GM19438 (cell line): Measurements from ENCODE around the gene WIPI1.
A peak's percentile ranks its signal among the peaks of the same experiment; 100 is the strongest.

Source experiments
- ATAC-seq: cut with Tn5 transposase; IDR thresholded peaks from one replicate; pipeline ENCODE4 v1.9.1; 2021; ENCODE audit warnings: low read depth; ENCODE audit not compliant: unreplicated experiment

Gene WIPI1

DNA sequence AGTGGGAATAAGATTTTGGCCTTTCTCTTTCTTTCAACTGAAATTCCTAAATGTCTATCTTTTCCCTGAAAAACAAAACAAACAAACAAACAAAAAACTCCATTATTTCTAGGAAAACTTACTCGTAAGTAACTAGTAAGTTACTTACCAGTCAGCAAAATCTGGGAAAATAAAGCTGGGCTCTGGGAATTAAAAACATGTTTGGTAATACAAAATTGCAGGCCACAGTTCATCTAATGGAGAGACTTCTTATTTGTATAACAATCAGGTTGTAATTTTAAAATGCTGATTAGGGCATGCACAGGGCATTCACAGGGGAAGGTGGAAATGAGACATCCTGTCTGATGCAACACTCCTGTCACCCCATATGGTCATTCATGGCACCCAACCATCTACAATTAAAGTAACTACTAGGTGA, 3.8 kb upstream of the WIPI1 start:
- no peak for ATAC-seq

DNA sequence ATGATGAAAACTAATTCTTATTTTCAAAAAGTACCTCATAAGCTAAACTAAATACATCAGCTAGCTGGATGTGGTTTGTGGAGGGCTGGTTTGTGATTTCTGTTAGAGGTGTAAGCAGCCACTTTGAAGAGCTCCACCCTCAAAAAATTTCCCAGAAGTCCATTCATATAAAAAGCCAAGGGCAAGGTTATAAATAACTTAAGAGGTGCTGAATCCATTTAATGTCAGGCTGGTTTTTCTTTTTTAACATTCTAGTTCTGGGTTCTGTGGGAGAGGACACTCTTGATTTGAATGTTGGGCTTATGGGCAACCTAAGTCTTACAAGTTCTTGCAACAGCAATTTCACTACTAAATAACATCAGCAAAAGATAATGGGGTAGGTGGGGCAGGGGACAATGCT, 3.4 kb upstream of the WIPI1 start:
- ATAC-seq: no peak

- ATAC-seq: no peak
Measured at GRCh38 chr17:68460146-68460545, 2.9 kb upstream of the WIPI1 start.

- ATAC-seq: no peak
Measured at GRCh38 chr17:68459037-68459639, 1.8 kb upstream of the WIPI1 start.

GRCh38 chr17:68458260-68459036, 1.2 kb upstream of the WIPI1 start:
- no peak for ATAC-seq

DNA sequence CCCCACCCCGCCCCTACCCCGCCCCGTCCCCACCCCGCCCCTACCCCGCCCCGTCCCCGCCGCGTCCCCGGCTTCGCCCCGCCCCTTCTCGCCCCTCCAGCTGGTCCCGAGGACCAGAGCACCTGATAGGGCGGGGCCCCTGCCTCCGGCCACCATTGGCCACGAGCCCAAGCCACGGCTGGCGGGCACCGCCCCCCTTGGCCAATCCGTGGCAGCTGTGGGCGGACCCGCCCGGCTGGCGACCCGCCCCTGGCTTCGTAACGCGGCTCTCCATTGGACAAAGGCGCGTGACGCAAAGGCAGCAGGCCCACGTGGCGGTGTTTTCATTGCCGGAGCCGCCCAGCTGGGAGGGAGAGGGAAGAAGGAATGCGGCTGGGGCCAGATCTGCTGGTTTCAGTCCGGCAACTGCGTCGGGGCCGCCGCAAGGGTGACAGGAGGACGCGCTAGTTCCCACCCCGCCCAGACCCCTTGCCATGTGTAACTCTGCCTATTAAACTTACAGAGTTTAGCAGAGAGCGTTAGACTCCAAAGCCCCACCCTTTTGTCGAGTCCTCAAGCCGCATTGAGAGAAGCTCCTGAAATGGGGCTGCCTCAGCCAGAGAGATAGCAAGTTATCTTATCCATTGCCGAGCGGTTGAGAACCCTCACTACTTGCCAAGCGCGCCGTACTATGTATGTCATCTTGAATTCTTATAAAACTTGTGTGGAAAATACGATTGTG, 403 bp upstream of the WIPI1 start:
- peak; percentile 73 for ATAC-seq

- ATAC-seq: no peak
Measured at GRCh38 chr17:68456339-68457167, 743 bp downstream of the WIPI1 start.

DNA sequence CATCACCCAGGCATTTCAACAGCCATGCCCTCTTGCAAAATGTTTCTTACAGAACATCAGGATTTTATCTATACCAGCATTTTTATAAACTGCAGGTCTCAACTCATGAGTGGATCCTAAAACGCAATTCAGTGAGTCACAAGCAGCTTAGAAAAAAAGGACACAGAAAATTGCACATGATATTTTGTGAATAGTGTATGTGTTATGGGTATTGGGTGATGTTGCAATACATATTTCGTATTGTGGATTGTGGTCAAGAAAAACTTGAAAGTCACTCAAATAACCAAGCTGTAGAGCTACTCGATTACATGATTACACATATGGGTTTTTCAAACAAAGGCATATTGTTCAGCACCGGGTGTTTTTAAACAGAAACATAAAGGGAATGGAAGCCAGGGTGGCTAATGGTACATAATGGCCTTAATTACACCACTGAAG, 1.4 kb downstream of the WIPI1 start:
- no peak for ATAC-seq

GRCh38 chr17:68453991-68454665, 3.2 kb downstream of the WIPI1 start:
- no peak for ATAC-seq

DNA sequence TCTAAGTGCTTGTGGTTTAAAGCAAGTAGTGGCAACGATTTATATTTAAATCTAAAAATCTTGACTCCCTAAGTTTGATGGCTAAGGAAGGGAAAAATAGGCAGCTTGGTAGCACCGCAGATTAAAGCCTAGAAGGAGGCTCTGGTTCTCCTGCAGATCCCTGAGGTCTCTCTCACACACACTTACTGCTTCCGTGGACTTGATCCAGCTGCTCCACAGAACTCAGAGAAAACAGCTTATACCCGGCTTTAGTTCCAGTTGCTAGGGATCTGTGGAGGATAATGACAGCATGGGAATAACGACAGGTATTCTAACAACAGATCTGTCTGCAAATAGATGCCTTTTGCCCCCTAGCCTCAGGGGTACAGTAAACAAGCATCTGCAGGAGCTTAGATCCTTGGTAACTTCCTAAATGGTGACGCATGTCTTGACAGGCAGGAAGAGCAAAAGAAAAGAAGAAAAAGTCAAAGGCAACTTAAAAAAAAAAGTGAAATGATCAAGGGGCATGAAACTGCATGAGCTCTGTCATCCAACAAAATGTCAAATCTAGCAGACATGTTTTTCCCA, 4.5 kb downstream of the WIPI1 start:
- no peak for ATAC-seq

DNA sequence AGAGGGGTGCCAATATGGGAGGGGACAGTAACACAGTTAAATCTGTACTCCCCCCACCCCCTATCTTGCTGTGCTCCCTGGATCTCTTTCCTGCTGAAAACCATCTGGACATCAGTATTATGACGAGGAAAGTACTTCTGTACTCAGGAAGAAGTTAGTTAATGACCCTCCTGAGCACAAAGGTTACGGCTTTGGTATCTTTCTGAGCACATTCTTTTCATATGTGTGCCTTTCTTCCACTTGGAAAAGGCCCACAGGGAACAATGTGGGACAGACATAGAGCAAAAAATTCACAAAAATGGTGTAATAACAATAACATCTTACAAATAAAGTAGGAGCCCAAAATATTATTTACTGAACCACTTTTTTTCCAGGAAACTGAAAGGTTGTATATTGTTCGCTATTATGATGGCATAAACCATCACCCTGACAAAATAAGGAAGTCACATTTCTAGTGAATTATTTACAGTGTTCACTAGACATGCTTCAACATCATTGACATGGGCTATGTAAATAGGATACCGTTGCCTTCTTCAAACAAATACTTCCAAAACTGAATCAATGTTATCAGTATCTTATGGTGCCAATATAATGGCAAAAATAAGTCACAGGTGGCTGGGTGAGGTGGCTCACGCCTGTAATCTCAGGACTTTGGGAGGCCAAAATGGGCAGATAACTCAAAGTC, 5.5 kb downstream of the WIPI1 start:
- ATAC-seq: no peak

GRCh38 chr17:68450801-68451200, 6.5 kb downstream of the WIPI1 start:
- ATAC-seq: no peak

GRCh38 chr17:68450391-68450790, 6.9 kb downstream of the WIPI1 start:
- no peak for ATAC-seq

- ATAC-seq: no peak
Measured at GRCh38 chr17:68449021-68449739, 8.1 kb downstream of the WIPI1 start.

DNA sequence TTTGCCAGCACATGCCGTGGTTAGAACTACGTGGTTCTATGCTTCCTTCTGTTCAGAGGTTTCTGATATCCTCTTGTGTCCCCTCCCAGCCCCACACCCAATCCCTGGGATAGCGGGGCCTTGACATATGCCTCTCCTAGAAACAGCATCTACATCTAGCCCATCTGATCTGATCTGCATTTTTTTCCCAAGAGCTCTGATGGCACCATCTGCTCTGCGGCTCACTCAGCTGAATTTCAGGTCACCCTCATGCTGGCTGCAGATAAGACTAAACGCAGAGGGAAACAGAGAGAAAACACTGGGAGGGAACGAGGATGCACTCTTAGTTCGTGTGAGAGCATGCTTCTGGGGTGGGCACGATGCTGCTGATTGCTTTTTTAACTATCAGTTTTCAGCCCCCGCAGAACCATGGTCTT, 10.7 kb downstream of the WIPI1 start:
- ATAC-seq: no peak

DNA sequence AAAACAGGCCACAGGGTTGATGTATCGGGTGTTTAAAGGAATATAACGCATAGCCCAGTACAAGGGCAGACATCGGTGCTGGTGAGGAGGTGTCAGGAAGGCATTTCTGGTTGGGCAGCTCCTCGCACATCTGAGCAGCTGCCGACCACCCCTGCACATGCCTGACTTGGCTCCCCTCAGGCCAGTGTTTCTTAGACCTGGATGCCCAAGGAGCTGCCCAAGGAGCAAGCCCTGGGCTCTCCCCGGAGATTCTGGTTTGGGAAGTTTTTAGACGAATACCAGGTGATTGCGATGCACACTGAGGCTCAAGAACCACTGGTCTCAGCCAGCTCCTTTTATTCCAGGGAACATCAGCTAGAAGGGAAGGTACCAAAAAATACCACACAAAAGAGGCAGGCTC, 11.6 kb downstream of the WIPI1 start:
- ATAC-seq: no peak

- no peak for ATAC-seq
Measured at GRCh38 chr17:68443972-68444464, 13.3 kb downstream of the WIPI1 start.

DNA sequence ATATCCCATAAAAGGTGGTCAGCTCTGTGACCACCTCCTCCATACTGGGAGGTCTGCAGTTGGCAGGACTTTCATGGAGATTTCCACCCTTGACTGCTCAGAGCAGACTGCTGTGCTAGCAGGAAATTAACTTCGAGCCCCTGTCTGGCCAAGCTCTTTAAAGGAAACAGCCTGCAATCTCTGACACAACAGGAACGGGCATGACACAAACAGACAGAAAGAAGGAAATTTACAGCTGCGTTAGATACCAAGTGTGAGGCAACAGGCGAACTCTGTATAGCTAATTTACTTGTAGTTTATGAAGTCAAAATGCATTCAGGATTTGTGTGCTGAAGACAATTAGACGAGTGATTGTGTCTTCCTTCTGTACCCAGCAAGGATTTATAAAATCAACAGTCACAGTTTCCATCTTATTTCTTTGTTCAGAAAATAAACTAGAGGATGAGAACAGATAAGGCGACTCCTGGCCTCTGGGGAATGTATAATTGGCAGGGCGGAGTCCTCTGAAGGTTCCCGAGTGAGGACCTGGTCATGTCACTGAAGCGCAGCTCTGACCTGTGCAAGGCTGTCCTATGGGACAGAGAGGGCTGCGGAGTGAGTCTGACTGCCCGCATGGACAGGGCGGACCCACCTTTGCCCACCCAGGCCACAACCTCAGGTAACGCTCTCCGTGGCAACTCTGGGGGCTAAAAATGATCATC, 16.1 kb downstream of the WIPI1 start:
- no peak for ATAC-seq
